IPS-20b (cell line): ENCODE data around the gene HARS1.
"Not testable (repeated sequence)": the region's sequence is repeated elsewhere in the genome, so short reads cannot be mapped to it uniquely, and the experiment has no call there.

Source experiments
- H3K27ac ChIP-seq: one replicate; pipeline ENCODE4 v1.5.1; 2013; ENCODE audit warnings: low read length
- H3K27me3 ChIP-seq: 2 replicates; pipeline ENCODE4 v1.6.1; 2013; ENCODE audit warnings: mild to moderate bottlenecking, low read length, inconsistent platforms; ENCODE audit not compliant: insufficient read depth
- H3K36me3 ChIP-seq: 2 replicates; pipeline ENCODE4 v1.6.1; 2013; ENCODE audit warnings: low read depth, mild to moderate bottlenecking, inconsistent platforms, low read length, moderate library complexity; ENCODE audit not compliant: insufficient read depth
- H3K4me1 ChIP-seq: 2 replicates; pipeline ENCODE4 v1.6.1; 2013; ENCODE audit warnings: mild to moderate bottlenecking, control low read depth, inconsistent platforms, low read length, moderate library complexity; ENCODE audit not compliant: insufficient read depth
- H3K4me3 ChIP-seq: 2 replicates; pipeline ENCODE4 v1.5.1; 2013; ENCODE audit warnings: mild to moderate bottlenecking, low read length, inconsistent platforms
- H3K9ac ChIP-seq: 2 replicates; pipeline ENCODE4 v1.6.1; 2013; ENCODE audit warnings: low read depth, mild to moderate bottlenecking, inconsistent platforms, low read length, moderate library complexity
- H3K9me3 ChIP-seq: 2 replicates; pipeline ENCODE4 v1.6.1; 2013; ENCODE audit warnings: mild to moderate bottlenecking, low read depth, low read length, inconsistent platforms; ENCODE audit not compliant: insufficient read depth

Gene HARS1

DNA sequence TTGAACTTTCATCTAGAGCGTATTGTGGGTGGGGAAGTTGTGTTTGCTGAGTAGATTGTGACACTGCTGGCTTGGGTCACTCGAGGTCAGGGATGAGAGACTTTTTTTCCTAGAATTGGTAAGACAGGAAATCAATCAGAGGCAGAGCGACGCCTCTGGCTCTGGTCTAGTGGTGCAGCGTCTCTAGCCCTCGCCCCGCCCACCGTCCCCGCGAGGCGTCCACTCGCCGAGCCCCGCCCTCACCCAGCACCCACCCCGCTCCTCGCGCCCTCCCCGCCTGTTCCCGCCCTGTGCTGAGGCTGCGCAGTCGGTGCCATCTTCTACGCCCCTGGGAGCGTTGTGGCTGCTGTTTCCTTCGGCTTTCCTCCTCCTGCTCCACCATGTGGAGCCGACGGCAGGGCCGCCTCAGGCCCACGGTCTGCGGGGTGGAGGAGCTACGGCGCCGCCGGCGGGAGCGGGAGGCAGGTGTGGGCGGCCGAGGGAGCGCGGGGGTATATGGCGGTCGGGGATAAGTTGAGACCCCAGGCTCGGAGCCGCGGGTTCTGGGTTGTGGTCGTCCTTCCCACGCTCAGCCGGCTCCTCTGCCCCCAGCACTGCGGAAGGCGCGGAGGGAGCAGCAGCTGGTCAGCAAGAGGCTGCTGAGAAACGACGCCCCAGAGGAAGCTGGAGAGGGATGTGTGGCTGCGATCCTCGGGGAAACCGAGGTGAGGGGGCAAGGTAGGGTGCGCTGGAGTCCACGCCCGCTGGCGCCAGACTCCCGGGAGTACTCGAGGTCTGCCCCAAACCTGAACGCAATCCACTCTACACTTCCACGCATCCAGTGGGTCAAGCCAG, 51.8 kb downstream of the HARS1 start, which contains the start of gene TMCO6:
TMCO6 (plus strand) TSS at position 304 of the 834 bp plus-strand sequence; CDS start at position 381, 77 bp downstream.
- Histone ChIP-seq H3K9me3 (no peaks in the 10 kb centered on the region), H3K27me3 (no peaks in the 10 kb centered on the region), H3K36me3 (peaks cover 30% of the 10 kb centered on the region), H3K4me1 (peaks cover 6% of the 10 kb centered on the region; the same call in 1 of the 2 replicates), H3K4me3 (peak within 1 kb of the TSS; percentile 97), H3K9ac (peak within 1 kb of the TSS; percentile 92), H3K27ac (peak within 1 kb of the TSS; percentile 63)

DNA sequence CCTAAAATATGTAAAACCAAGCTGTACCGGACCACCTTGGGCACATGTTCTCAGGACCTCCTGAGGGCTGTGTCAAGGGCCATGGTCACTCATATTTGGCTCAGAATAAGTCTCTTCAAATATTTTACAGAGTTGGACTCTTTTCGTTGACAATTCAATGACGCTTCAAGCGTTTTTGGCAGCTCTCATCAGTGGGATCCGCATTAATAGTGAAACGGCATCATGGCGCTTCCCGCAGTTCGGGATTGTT, 52.3 kb downstream of the HARS1 start:
- not testable (repeated sequence) for H3K4me1 ChIP-seq, H3K9ac ChIP-seq, H3K27ac ChIP-seq, H3K9me3 ChIP-seq, H3K27me3 ChIP-seq
- Histone ChIP-seq H3K4me3 (peak overlapping the region; percentile 97), H3K36me3 (peaks cover 25% of the 10 kb centered on the region)

GRCh38 chr5:140637371-140638100, 53.6 kb downstream of the HARS1 start:
- no peak overlapping the region for H3K9ac ChIP-seq
- no peak overlapping the region for H3K27ac ChIP-seq
- no peaks in the 10 kb centered on the region for H3K9me3 ChIP-seq
- peaks cover 6% of the 10 kb centered on the region; the same call in 1 of the 2 replicates for H3K4me1 ChIP-seq
- H3K36me3 ChIP-seq, result peaks cover 12% of the 10 kb centered on the region; the same call in 1 of the 2 replicates
- H3K27me3 ChIP-seq, result peaks cover 17% of the 10 kb centered on the region
- H3K4me3 ChIP-seq, result no peak overlapping the region

GRCh38 chr5:140635291-140636257, 55.6 kb downstream of the HARS1 start:
- peaks cover 36% of the 10 kb centered on the region for H3K27me3 ChIP-seq

DNA sequence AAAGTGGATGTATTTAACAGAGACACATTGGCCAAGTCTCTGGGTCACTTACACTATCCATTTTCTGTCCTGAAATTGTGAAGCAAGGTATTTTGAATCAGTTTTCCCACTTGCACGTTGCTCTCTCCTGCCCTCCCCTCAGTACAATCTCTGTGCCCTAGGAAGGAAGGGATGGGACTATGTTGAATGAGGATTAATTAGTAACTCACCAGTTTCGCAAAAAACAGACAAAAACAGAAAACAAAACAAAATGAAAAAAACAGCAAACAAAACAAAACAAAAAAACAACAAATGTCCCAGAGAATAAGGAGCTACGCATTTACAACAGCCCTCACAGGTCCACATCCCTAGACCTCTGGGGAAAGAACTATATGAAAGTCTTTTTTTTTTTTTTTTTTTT, 57.1 kb downstream of the HARS1 start:
- H3K9ac ChIP-seq, result no peak overlapping the region
- H3K9me3 ChIP-seq, result no peaks in the 10 kb centered on the region
- H3K4me3 ChIP-seq, result no peak overlapping the region
- no peaks in the 10 kb centered on the region for H3K36me3 ChIP-seq
- peaks cover 42% of the 10 kb centered on the region for H3K27me3 ChIP-seq
- peaks cover 3% of the 10 kb centered on the region; the same call in 1 of the 2 replicates for H3K4me1 ChIP-seq
- H3K27ac ChIP-seq, result no peak overlapping the region

More at GRCh38 chr5:140635291-140636257, 55.6 kb downstream of the HARS1 start:
- Histone ChIP-seq H3K27ac (no peak overlapping the region), H3K4me3 (no peak overlapping the region), H3K36me3 (no peaks in the 10 kb centered on the region), H3K9me3 (no peaks in the 10 kb centered on the region), H3K9ac (no peak overlapping the region), H3K4me1 (peaks cover 6% of the 10 kb centered on the region; the same call in 1 of the 2 replicates)

- Histone ChIP-seq H3K27me3 (peaks cover 42% of the 10 kb centered on the region), H3K27ac (no peak overlapping the region), H3K9ac (no peak overlapping the region), H3K36me3 (no peaks in the 10 kb centered on the region), H3K4me3 (0 out of 2 replicates have a peak overlapping the region, but pooled peaks have one; percentile 66), H3K9me3 (peaks cover 5% of the 10 kb centered on the region; the same call in 1 of the 2 replicates), H3K4me1 (no peaks in the 10 kb centered on the region)
These were observed 57.7 kb downstream of the HARS1 start for GRCh38 chr5:140633501-140633900.

GRCh38 chr5:140633021-140633471, 58.1 kb downstream of the HARS1 start, which contains the start of gene CD14:
CD14 (minus strand) TSS chr5:140633175; CDS start chr5:140633071, 104 bp downstream.
- Histone ChIP-seq H3K36me3 (no peaks in the 10 kb centered on the region), H3K9ac (no peak within 1 kb of the TSS), H3K4me1 (no peaks in the 10 kb centered on the region), H3K27ac (no peak within 1 kb of the TSS), H3K27me3 (peaks cover 42% of the 10 kb centered on the region), H3K9me3 (peaks cover 10% of the 10 kb centered on the region), H3K4me3 (peak within 1 kb of the TSS; percentile 66)

DNA sequence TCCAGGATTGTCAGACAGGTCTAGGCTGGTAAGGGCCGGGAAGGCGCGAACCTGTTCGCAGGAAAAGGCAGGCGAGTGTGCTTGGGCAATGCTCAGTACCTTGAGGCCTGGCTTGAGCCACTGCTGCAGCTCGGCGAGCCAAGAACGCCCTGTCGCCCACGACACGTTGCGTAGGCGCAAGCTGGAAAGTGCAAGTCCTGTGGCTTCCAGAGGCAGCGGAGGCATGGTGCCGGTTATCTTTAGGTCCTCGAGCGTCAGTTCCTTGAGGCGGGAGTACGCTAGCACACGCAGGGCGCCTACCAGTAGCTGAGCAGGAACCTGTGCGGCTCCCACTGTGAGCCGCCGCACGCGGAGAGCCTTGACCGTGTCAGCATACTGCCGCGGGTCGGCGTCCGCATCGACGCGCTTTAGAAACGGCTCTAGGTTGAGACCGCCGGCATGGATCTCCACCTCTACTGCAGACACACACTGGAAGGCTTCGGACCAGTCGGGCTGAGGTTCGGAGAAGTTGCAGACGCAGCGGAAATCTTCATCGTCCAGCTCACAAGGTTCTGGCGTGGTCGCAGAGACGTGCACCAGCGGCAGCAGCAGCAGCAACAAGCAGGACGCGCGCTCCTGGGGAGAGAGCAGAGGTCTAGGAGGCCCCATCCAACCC, 58.7 kb downstream of the HARS1 start:
- Histone ChIP-seq H3K27ac (no peak overlapping the region), H3K4me3 (peak overlapping the region; percentile 66), H3K4me1 (no peaks in the 10 kb centered on the region), H3K9ac (no peak overlapping the region), H3K27me3 (peaks cover 42% of the 10 kb centered on the region), H3K9me3 (peaks cover 15% of the 10 kb centered on the region), H3K36me3 (no peaks in the 10 kb centered on the region)

DNA sequence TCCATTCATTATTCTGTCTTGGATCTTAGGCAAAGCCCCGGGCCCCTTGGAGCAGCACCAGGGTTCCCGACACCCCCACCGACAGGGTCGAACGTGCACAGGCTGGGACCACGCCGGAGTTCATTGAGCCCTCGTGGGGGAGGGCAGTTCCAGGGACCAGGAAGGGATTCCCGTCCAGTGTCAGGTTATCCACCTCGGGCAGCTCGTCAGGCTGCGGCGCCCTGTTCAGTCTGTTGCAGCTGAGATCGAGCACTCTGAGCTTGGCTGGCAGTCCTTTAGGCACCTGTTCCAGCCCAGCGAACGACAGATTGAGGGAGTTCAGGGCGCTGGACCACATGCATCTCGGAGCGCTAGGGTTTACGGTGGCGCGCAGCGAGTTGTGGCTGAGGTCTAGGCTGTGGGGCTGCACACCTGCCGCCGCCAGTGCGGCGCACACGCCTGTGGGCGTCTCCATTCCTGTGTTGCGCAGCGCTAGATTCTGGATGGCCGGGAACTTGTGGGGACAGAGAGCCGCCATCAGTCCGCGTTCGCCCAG, 59.3 kb downstream of the HARS1 start:
- Histone ChIP-seq H3K9me3 (peaks cover 21% of the 10 kb centered on the region), H3K27me3 (peaks cover 42% of the 10 kb centered on the region), H3K36me3 (no peaks in the 10 kb centered on the region), H3K9ac (no peak overlapping the region), H3K4me3 (peak overlapping the region; percentile 66), H3K27ac (no peak overlapping the region), H3K4me1 (no peaks in the 10 kb centered on the region)

- Histone ChIP-seq H3K9me3 (peaks cover 26% of the 10 kb centered on the region), H3K4me3 (no peak overlapping the region), H3K4me1 (no peaks in the 10 kb centered on the region), H3K9ac (no peak overlapping the region), H3K27me3 (peaks cover 42% of the 10 kb centered on the region), H3K36me3 (no peaks in the 10 kb centered on the region), H3K27ac (no peak overlapping the region)
These were observed 60.1 kb downstream of the HARS1 start for GRCh38 chr5:140631036-140631417.
